Measurements from ENCODE around the gene TTC27.
"Not testable (repeated sequence)": the region's sequence is repeated elsewhere in the genome, so short reads cannot be mapped to it uniquely, and the experiment has no call there.

TTC27 gene

DNA sequence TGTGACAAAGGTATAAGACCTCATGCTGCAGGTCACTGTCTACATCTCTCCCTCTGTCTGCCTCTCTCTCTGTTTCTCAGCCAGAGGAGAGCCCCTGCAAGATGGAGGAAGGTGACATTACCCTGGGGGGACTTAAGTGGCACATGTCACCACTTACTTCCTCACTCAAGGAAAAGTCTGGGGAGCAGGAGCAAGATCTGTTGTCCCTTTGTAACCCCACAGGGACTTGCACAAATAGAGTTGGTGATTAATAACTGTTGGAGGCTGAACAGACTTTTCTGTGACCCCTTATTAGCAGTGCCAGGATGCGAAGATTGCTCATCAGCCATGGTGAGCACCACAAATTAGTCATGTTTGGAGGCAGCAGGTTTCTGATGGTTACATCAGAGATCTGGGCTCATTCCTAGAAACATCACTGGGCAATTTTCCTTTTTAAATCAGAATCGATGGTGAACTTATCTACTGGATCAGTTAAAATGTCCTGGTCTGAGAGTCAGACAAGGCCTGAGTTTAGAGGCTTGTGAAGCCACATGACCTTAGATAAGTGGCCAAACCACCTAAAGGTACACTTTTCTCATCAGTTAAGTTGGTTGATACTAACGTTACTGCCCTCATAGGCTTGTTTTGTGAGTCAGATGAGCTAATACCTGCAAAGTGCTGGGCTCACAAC, 237.7 kb downstream of the TTC27 start:
- Histone ChIP-seq H3K4me1 (ENCODE audit: insufficient read depth, low read length) (no peaks in the 10 kb centered on the region), H3K79me2 (ENCODE audit: insufficient read depth, low read length) (no peaks in the 10 kb centered on the region), H3K27ac (ENCODE audit: low read length) (no peak overlapping the region), H3K4me3 (ENCODE audit: low read depth in 1 of 2, low read length in 2 of 2) (no peak overlapping the region), H3K27me3 (ENCODE audit: insufficient read depth, low read length, poor library complexity) (no peaks in the 10 kb centered on the region), H4K20me1 (ENCODE audit: insufficient read depth, low read length) (no peaks in the 10 kb centered on the region), H3K4me2 (ENCODE audit: insufficient read depth, low read length) (no peak overlapping the region), H3K9ac (ENCODE audit: low read depth, low read length) (no peak overlapping the region), H2AFZ (ENCODE audit: low read depth, low read length) (no peak overlapping the region), H3K36me3 (ENCODE audit: insufficient read depth, low read length) (no peaks in the 10 kb centered on the region), H3K9me3 (ENCODE audit: insufficient read depth, low read length, severe bottlenecking) (no peaks in the 10 kb centered on the region)
- TF ChIP-seq, protein P1, sequence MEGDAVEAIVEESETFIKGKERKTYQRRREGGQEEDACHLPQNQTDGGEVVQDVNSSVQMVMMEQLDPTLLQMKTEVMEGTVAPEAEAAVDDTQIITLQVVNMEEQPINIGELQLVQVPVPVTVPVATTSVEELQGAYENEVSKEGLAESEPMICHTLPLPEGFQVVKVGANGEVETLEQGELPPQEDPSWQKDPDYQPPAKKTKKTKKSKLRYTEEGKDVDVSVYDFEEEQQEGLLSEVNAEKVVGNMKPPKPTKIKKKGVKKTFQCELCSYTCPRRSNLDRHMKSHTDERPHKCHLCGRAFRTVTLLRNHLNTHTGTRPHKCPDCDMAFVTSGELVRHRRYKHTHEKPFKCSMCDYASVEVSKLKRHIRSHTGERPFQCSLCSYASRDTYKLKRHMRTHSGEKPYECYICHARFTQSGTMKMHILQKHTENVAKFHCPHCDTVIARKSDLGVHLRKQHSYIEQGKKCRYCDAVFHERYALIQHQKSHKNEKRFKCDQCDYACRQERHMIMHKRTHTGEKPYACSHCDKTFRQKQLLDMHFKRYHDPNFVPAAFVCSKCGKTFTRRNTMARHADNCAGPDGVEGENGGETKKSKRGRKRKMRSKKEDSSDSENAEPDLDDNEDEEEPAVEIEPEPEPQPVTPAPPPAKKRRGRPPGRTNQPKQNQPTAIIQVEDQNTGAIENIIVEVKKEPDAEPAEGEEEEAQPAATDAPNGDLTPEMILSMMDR (IDR thresholded peaks at IDR 0.05; ENCODE audit: borderline replicate concordance, extremely low read depth, low read length, poor library complexity, severe bottlenecking), result no peak
- no peak for TF ChIP-seq EZH2 (IDR thresholded peaks at IDR 0.05; ENCODE audit: borderline replicate concordance, low read depth, low read length, severe bottlenecking)
- no peak for ATAC-seq (ENCODE audit: insufficient read depth, low read depth)
- DNase-seq, result no peak

DNA sequence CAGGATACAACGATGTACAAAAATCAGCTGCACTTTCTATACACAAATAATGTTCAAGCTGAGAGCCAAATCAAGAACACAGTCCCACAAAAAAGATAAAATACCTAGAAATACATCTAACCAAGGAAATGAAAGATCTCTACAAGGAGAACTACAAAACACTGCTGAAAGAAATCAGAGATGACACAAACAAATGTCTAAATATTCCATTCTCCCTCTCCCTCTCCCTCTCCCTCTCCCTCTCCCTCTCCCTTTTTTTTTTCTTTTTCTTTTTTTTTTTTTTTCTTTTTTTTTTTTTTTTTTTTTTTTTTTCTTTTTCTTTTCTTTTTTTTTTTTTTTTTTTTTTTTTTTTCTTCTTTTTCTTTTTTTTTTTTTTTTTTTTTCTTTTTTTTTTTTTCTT, 238.6 kb downstream of the TTC27 start:
- not testable (repeated sequence) for H3K27ac ChIP-seq (ENCODE audit: low read length); H3K79me2 ChIP-seq (ENCODE audit: insufficient read depth, low read length); H3K4me3 ChIP-seq (ENCODE audit: low read depth in 1 of 2, low read length in 2 of 2); DNase-seq; H3K27me3 ChIP-seq (ENCODE audit: insufficient read depth, low read length, poor library complexity); H3K9me3 ChIP-seq (ENCODE audit: insufficient read depth, low read length, severe bottlenecking); H2AFZ ChIP-seq (ENCODE audit: low read depth, low read length); H3K4me2 ChIP-seq (ENCODE audit: insufficient read depth, low read length); H4K20me1 ChIP-seq (ENCODE audit: insufficient read depth, low read length); H3K36me3 ChIP-seq (ENCODE audit: insufficient read depth, low read length); ATAC-seq (ENCODE audit: insufficient read depth, low read depth); H3K9ac ChIP-seq (ENCODE audit: low read depth, low read length); H3K4me1 ChIP-seq (ENCODE audit: insufficient read depth, low read length)

Measured in DND-41 (cell line).